ENCODE data around the gene CLDN5. TPM values are rescaled to one million over a fixed set of nuclear protein-coding genes. Genes with fewer than 3 reads are reported as not detected.

CLDN5 gene
- total and polyA plus RNA-seq, 8 donors: 13.1 to 67.7 (median 45.2) TPM

- Histone ChIP-seq H3K27me3 (no peaks in the 10 kb centered on the region), H3K36me3 (peaks cover 0 to 5% (median 0%) of the 10 kb centered on the region in 4 donors), H3K27ac (no peak overlapping the region), H3K4me1 (peaks cover 5 to 11% (median 6%) of the 10 kb centered on the region in 4 donors), H3K4me3 (no peak overlapping the region), H3K9me3 (no peaks in the 10 kb centered on the region)
- TF ChIP-seq POLR2A (IDR thresholded peaks at IDR 0.05) (no peak), CTCF (IDR thresholded peaks at IDR 0.05) (no peak), EP300 (IDR thresholded peaks at IDR 0.05) (no peak), POLR2AphosphoS5 (IDR thresholded peaks at IDR 0.05) (no peak)
- WGBS, 5 donors: 82 to 90% (median 85%) methylated on average over 8 of the region's 8 CpGs
- DNase-seq: no peak
- intact Hi-C loops (cut with DNase I; ENCODE audit: low total_unique reads): no loop called here
Observed at GRCh38 chr22:19483481-19484244, 40.5 kb downstream of the CLDN5 start.

DNA sequence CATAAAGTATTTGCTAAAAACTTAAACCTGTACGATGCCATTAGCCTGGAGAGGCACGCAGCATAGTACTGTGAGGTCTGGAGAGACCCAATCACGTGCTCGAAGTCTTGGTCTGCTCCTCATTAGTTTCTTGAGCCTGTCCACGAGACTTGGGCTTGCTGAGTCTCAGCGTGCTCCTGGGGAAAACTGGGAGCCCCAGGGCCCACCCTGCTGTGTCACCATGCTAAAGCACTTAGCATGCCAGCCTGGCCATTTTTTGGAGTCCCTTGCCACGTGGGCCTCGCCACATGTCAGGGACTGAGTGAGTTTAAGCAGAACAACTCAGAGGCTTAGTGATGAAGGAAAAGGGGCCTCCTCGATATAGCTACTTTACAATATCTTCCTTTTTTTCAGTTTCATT, 41.9 kb downstream of the CLDN5 start:
- peak in 1 of 2 donors; percentile 5 for DNase-seq
- 90 to 94% (median 93%) methylated on average over 9 of the region's 9 CpGs for WGBS, 5 donors
- H3K27me3 ChIP-seq: no peaks in the 10 kb centered on the region
- TF ChIP-seq POLR2AphosphoS5 (IDR thresholded peaks at IDR 0.05): no peak
- no peak for TF ChIP-seq EP300 (IDR thresholded peaks at IDR 0.05)
- no peak for TF ChIP-seq POLR2A (IDR thresholded peaks at IDR 0.05)
- TF ChIP-seq CTCF (IDR thresholded peaks at IDR 0.05): no peak
- intact Hi-C loops (cut with DNase I; ENCODE audit: low total_unique reads): no loop called here
- no peak overlapping the region for H3K4me3 ChIP-seq
- H3K9me3 ChIP-seq: no peaks in the 10 kb centered on the region
- H3K36me3 ChIP-seq: peaks cover 0 to 5% (median 0%) of the 10 kb centered on the region in 4 donors
- no peak overlapping the region for H3K27ac ChIP-seq
- H3K4me1 ChIP-seq: peaks cover 8 to 22% (median 16%) of the 10 kb centered on the region in 4 donors

DNA sequence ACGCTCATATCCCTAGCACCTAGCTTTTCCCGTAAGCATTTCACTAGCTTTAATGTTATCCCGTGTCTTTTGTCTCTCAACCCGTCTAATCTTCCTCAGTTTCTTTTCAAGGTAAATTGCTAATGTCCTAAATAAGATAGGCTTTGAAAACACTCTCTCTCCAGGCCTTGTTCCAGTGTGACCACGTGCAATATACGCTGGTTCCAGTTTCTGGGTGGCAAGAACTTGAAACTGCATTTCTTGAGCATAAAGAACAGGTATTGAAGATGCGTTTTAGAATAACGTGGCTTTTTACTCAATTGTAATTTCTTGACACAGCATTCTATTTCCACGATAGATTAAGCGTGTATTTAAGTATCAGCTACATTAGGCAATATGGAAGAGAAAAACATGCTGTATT, 43.4 kb downstream of the CLDN5 start:
- Histone ChIP-seq H3K36me3 (peaks cover 0 to 5% (median 2%) of the 10 kb centered on the region in 4 donors), H3K4me3 (peak overlapping the region in 1 of 4 donors; percentile 83), H3K27me3 (no peaks in the 10 kb centered on the region), H3K4me1 (peaks cover 12 to 37% (median 26%) of the 10 kb centered on the region in 4 donors), H3K9me3 (no peaks in the 10 kb centered on the region), H3K27ac (no peak overlapping the region)
- TF ChIP-seq CTCF (IDR thresholded peaks at IDR 0.05) (no peak), POLR2AphosphoS5 (IDR thresholded peaks at IDR 0.05) (no peak), EP300 (IDR thresholded peaks at IDR 0.05) (no peak), POLR2A (IDR thresholded peaks at IDR 0.05) (no peak)
- 52 to 66% (median 61%) methylated on average over 10 of the region's 10 CpGs for WGBS, 5 donors
- no peak for DNase-seq
- intact Hi-C loops (cut with DNase I; ENCODE audit: low total_unique reads): no loop called here

GRCh38 chr22:19480173-19480568, 44.0 kb downstream of the CLDN5 start:
- TF ChIP-seq CTCF (IDR thresholded peaks at IDR 0.05) (no peak), POLR2A (IDR thresholded peaks at IDR 0.05) (no peak), EP300 (IDR thresholded peaks at IDR 0.05) (no peak), POLR2AphosphoS5 (IDR thresholded peaks at IDR 0.05) (no peak)
- Histone ChIP-seq H3K27ac (peak overlapping the region in 2 of 5 donors; percentile 92 to 95), H3K4me3 (peak overlapping the region; percentile 66 to 97 (median 84)), H3K9me3 (no peaks in the 10 kb centered on the region), H3K27me3 (no peaks in the 10 kb centered on the region), H3K36me3 (peaks cover 0 to 9% (median 4%) of the 10 kb centered on the region in 4 donors), H3K4me1 (peaks cover 12 to 44% (median 30%) of the 10 kb centered on the region in 4 donors)
- DNase-seq: no peak
- WGBS, 5 donors: 1 to 2% (median 1%) methylated on average over 15 of the region's 15 CpGs
- intact Hi-C loops (cut with DNase I; ENCODE audit: low total_unique reads): no loop called here

Measured in stomach (tissue), 9 donors.